Measurements from ENCODE around the gene FABP3.
"Not testable (repeated sequence)": the region's sequence is repeated elsewhere in the genome, so short reads cannot be mapped to it uniquely, and the experiment has no call there.

The FABP3 gene

DNA sequence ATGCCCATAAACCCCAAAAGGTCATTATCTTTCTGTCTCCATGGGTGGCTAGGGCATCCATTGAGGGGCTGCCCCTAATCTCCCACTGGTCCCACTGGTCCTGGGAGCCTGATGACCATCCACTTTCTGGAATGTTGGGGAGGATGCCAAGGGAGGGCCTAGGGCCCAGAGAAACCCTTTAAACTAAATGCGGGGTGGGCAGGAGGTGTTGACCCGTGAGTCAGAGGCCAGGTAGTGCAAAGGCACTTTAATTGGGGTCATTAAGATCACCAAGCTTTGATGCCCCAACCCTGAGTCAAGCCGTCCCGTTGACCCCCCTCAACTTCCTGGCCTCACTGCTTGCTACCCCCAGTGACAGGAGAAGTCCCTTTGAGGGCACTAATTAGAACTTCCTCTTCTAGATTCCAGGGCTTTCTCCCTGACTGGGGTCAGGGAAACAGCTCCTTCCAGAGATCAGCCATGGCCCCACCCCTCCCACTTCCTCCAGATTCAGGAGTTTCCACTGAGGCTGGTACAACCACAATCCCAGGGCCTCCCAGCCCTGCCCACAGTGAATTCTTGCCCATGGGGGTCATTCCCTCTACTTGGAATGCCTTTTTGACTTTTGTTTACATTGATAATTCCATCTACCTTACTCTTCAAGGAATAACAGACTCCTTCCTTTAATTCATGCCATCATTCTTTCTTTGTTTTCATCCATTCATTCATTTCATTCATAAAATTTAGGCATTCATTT is 24.7 kb upstream of the FABP3 start:
- DNase-seq = no peak

DNA sequence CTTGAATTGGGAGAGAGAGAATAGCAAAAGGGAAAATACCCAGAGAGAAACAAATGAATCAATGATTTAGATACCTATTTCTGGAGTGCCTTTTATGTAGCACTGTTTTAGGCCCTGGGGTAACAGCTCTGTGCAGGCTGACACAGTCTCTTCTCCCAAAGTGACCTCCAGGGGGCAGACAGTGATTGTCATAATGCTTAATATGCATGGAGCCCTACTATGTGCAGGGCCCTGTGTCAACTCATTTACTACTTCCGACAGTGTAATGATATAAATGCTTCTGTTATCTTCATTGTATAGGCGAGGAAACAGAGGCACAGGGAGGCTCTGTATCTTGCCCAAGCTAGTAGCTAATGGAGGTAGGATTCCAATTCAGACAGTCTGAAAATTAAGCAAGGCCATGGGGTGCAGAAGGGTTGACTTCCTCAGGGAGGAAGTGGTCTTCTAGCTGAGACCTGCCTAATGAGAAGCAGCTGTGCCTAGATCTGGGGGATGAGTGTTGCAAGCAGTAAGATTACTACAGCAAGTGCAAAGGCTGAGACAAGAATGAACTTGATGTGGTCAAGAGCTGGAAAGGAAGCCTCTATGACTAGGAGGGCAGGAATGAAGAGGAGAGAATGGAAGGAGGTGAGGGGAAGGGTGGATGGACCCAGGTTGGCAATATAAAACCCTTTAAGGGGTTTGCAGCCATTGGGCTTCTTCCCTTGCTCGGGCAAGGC is 23.9 kb upstream of the FABP3 start:
- no peak for DNase-seq

DNA sequence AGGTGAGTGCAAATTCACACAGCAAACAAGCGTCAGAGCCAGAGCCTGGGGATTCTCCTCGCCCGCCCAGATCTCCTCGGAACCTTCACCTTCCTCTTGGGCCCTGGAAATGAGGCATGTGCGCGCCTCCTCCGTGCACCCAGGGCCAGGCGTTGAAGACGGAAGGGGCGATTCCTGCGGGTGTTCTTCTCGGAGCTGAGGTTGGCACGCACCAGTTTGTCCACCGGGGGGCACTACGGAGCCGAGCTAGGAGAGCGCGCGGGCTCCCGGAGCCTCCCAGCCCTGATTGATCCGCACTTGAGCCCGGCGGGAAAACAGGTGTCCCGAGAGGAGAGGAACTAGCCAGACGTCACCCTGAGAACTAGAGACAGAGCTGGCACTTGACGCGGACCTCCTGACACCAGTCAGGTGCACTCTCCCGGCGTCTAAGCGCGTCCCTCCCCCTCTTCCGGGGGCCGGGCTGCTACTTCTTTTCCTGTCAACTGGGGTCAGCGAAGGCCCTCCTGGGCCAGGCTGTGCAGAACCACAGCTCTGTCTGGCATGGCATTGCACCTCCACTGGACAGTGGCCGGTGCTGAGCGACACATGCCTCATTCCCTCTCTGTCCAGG is 21.8 kb upstream of the FABP3 start:
- peak; percentile 87 for DNase-seq

DNA sequence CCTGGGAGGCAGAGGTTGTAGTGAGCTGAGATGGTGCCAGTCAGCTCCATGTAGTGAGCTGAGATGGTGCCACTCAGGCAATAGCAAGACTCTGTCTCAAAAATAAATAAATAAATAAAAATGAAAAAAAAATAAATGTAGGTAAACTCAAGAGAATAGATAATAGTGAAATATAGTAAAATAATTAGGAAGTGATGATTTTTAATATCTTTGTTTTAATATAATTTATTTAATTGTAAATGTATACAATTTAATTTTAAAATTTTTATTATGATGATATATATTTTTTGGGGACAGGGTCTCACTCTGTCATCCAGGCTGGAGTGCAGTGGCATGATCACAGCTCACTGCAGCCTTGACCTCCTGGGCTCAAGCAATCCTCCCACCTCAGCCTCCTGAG is 20.6 kb upstream of the FABP3 start:
- no peak for DNase-seq

DNA sequence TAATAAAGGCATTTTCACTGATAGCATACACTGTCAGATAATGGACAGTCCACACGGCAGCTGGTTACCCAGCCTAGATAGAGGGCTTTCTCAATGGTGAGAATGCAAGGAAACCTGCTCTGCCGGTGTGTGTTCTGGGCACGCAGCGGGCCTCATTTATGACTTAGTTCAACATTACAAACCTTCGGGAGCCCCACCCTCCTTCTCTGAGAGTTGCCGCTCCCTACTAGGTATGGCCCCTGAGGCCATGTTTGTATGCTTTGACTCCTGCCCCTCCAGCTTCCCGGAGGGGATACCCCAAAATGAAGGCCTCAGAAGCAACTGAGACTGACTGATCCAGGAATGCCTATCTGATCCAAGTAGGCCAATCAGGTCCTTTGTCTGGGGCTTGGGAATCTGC is 17.2 kb upstream of the FABP3 start:
- DNase-seq = no peak

DNA sequence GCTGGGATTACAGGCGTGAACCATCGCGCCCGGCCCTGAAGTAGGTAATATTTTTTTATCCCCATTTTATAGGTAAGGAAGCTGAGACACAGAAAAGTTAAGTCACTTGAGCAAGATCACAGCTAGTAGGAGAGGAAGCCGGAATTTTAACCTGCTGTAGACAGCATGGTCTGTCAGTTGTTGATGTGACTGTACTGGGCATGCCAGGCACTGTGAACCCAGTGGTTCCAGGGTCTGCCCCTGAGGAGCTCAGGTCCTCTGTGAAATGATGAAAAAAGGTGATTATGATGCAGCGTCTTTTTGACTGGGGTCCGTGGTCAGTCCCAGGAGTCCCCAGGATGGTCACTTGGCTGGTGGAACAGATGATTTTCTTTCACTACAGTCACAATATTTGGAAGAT is 16.7 kb upstream of the FABP3 start:
- no peak for DNase-seq

DNA sequence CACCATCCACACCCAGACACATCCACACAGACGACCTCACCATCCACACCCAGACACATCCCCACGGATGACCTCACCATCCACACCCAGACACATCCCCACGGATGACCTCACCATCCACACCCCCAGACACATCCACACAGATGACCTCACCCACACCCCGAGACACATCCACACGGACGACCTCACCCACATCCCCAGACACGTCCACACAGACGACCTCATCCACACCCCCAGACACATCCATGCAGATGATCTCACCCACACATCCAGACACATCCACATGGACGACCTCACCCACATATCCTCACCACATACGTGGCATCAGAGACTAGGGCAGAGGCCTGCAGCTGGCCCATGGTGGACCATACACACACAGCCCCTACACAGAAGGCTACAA is 14.7 kb upstream of the FABP3 start:
- no peak for DNase-seq

DNA sequence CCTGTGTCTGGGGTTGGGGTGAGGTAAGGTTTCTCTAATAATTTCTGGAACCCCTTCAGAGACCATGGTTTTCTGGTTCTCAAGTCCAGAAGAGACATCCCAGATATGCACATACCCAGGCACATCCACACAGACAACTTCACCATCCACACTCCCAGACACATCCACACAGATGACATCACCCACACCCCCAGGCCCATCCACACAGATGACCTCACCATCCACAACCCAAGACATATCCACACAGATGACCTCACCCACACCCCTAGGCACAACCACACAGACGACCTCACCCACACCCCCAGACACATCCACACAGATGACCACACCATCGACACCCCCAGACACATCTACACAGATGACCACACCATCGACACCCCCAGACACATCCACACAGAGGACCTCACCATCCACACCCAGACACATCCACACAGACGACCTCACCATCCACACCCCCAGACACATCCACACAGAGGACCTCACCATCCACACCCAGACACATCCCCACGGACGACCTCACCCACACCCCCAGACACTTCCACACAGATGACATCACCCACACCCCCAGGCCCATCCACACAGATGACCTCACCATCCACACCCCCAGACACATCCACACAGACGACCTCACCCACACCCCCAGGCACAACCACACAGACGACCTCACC is 13.8 kb upstream of the FABP3 start:
- not testable (repeated sequence) for DNase-seq

DNA sequence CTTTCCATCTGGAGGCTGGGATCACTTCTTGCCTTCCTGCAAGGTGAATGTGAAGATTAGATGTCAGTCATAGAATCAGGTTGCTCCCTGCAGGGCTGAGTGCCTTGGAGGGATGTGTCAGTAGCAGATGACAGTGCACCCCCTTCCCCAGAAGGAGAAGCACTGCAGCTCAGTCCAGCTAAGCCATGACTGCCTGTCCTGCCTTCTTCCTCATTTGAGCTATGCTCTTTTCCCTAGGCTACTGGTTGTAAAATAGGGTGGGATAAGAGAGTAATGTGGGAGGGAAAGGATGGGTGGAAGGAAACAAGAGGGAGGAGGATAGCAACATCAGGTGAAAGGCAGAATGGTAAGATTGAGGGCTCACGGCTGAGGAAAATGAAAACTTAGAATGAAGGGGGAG is 11.1 kb upstream of the FABP3 start:
- no peak for DNase-seq

DNA sequence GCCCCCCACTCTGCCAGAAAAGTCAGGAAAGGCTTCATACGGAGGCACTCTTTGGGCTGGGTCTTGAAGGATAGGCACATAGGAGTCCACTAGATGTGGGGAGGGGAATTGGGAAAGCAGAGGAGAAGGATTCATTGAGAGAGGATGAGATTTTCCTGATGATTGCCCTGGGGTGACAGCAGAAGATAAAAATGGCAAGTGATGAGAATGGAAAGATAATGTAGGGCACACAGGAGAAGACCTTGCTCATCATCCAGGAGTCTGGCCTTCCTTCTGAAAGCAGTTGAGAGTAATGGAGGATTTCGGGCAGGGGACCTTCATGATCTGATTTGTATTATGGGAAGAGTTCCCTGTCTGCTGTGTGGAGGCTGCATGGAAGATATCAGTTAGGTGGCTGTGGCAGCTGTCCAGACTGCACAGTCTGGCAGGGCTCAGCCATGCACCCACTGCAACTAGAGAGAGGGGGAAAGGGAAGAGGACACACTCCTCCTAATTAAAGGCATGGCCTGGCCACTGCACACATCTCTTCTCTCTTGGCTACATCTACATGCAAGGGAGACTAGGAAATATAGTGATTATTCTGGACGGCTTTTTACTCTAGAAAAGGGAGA is 9.6 kb upstream of the FABP3 start:
- no peak for DNase-seq

DNA sequence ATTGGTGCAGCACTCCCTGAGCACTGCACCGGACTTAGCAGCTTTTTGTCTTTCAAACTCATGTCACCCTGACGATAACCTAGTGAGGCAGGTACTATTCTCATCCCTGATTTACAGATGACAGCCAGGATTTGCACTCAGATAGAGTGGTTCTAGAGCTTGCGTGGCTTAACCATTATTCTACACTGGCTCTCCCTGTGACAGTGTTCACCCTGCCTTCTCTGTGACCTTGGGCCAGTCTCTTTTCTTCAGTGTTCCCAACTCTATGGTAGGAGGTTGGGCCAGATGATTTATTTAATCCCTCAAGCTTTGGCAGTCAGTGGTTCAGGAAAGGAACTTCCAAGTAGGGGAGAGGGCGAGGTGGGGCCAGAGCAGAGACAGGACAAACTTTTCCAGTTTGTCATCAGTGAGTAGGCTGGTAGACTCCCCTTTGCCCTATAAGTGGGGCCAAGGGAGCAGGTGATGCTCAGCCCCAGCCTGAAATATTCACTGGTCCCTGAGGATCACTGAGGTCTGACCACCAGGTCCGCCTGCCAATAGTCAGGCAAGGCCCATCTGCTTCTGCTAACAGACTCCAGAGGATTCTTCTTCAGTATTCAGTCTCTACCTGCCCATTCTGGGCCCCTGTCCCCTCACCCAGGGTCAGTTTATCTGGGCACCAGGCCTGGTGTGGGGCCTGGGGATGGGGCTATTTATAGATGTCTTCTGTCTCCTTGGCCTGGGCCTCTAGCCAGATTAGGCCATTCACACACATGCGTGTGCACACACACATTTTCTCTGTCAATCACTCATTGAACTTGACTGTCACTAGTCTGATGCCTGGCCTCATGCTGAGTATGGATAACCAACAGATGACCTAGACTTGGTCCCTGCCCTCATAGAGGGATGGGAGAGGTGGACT is 8.8 kb upstream of the FABP3 start:
- DNase-seq = no peak

DNA sequence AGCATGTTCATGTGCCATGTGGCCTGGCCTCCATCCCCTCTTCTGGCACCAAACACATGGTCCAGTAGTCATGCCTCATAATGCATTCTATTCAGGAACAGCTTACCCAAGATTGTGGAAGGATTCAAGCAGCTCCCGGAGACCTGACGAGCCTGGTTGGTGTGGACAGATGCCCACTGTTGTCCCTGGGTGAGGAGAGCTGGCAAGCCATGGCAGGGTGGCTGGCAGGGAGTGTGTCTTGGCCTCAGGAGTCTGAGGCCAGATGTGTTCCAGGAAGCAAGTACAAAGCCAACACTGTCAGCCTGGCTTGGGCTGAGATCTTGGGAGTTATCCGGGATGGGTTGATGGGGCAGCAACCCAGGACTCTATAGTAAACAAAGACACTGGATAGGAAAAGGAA is 7.3 kb upstream of the FABP3 start:
- no peak for DNase-seq

DNA sequence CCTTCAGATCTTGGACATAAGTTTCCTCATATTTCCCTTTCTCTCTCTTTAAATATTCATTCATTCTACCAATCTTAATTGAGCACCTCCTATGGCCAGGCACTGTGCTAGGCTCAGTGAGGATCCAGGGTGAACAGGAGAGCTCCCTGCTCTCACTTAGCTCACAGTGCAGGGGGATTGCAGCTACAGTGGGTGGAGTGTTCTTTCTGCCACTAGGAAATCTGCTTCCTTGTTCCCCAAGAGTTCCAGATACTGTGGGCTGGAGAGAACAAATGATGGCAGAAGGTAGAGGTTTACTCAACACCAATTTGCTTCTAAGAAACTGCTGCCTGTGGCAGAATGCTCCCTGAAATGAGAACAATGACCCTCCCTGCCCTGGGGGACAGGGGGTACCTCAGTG is 5.1 kb upstream of the FABP3 start:
- DNase-seq = no peak

DNA sequence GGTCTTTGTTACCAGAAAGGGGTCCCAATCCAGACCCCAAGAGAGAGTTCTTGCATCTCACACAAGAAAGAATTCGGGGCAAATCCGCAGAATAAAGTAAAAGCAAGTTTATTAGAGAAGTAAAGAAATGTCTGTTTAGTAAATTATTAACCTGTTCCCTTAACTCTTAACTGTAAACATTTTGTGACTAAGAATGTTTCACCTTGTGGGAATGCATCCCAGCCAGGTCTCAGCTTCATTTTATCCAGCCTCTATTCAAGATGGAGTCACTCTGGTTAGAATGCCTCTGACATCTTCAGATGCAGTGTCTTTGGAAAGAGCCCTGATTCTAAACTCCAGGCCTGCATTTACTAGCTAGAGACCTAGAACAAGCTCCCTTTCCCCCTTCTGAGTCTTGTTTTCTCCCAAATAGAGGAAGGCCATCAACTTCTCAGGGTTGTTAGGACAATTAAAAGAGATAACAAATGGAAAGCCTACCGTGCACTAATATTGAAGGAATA is 4.5 kb upstream of the FABP3 start:
- DNase-seq = no peak

DNA sequence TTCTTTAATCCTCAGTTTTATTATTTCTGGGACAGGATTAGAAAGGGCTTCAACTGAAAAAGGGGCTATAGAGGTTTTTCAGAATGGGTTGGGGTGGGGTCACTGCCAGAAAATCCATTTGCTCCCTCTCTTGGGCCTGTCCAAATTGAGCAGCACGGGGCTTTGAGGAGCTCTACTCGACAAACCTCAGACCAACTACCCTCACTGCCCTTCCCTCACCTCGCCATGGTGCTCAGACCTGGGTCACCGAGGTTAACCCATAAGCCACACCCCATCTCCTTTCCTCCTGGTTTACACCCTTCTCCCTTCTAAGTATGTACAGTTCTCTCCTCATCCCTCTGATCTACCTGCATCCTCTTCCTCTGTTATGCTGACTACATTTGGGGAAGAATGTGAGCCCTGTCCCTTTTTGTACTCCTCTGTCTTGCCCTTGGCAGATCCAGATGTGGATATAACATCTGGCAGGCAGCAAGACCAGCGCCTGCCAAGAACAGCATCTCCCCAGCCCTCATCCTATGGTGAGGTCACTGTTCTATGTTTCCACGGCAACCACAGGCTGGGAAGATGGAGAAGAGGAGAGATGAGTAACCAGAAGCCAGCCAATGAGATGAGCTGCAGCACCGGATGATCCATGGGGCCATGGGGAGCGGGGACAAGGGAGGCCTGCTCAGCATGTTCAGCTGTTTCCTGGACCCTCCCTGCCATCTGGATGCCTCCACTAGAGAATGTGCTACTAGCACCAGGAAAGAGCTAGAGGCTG is 3.7 kb upstream of the FABP3 start:
- peak; percentile 92 for DNase-seq

DNA sequence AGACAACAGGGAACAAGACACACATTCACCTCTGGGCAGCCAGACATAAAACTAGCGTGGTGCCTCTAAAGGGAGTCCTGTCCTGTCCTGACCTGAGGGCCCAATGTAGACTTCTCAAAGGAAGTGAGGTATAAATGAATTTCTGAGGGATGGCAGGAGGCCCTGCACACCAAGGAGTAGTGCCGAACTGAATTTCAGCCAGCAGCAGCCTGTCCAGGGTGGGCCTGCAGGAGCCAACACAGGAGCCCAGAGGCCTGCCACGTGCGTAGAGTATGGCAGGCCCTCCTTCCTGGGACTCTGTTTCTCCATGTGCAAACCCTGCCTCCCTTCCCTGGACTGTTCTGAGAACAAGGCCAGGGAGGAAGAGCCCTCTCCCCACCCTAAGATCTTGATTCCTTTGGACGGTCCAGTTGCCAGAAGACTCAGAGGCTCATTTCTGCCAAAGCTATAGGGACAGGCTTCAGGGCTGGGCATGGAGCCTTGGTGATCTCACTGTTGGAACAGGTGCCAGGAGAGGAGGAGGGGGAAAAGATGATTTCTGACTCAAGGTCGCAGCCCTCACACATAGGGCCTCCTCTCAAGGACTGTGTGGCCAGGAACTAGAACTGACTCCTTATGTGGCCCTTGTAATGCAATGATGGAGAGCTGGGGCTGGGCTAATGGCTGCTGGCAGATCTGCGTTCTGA is 1.8 kb upstream of the FABP3 start:
- no peak for DNase-seq

DNA sequence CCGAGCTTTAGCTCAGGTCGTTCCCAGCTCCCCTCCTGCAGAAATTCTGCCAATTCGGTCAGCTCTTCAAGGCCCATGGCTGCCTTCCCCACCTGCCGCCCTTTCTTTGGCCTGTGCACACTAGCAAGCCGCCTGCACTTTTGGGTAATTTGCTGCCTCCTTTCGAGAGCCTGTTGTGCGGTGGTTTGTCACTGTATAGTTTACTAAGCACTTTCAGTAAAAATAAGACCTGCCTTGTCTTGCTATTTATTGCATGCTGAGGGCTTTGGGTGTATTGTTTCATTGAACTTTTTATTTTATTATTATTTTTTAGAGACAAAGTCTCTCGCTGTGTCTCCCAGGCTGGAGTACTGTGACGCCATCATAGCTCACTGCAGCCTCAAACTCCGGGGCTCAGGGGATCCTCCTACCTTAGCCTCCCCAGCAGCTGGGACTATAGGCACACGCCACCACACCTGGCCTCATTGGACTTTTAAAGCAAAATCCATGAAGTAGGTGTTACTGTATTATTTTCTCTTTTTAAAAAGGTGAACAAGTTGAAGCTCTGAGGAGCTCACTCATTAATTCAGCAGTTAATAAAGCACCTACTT is 1.1 kb upstream of the FABP3 start:
- DNase-seq = no peak

DNA sequence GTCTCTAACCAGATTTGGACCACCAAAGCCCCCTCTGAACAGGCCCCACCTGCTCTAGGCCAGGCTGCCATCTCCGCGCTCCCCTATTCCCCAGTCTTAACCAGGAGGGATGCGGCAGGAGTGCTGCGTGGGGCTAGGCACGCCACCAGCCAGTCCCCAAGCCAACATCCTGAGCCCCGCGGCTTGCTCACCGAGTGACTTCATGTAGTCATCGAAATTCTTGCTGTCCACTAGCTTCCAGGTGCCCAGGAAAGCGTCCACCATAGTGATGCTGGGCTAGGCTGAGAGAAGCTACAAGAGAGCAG is 173 bp downstream of the FABP3 start:
- DNase-seq = no peak

DNA sequence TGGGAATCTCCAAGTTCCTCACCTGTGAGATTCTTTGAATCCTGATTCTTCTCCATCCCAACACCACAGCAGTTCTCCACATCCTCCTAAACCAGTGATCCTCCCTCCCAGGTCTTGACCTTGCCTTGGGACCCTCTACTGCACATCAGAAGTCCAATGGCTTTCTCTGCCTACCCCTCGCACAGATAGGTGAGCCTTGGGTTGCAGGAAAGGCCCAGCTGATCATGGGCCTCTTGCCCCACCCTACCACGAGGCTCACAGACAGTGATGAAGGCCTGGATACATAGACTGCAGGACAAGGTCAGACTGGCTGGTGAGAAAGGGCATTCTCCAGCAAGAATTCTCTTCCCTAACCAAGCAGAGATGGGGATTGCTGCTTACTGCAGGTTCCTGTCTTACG is 825 bp downstream of the FABP3 start:
- DNase-seq = no peak
